OCI-LY7 (cell line): ENCODE data around the gene ZNF561. TPM values are rescaled to one million over a fixed set of nuclear protein-coding genes. Genes with fewer than 3 reads are reported as not detected.

Experiments used
- BruUV-seq: library from RNA; stranded (reverse); fragments of 400-500 nt; replicated peaks from 2 replicates; lab custom pipeline; 2021; lab: Mats Ljungman, UMichigan
- CTCF ChIA-PET: fragments of 300-600 bp; sonication (Branson Sonifier 250); formaldehyde crosslinking; loops from one replicate; lab custom pipeline; 2022; ENCODE audit warnings: antibody characterized with exemption; ENCODE audit not compliant: unreplicated experiment; lab: Charles Lee
- POLR2A ChIA-PET: fragments of 300-600 bp; sonication (Branson Sonifier 250); formaldehyde crosslinking; loops from one replicate; lab custom pipeline; 2022; ENCODE audit warnings: antibody characterized with exemption; lab: Charles Lee
- DNase-seq: peaks from one replicate; pipeline ENCODE4 v3.0.0-alpha.2; 2015; ENCODE audit warnings: low spot score
- H2AFZ ChIP-seq: fragments of 200-600 bp; sonication (generic), shearing (Covaris generic); 2 replicates; pipeline ENCODE4 v1.6.1; 2014; ENCODE audit warnings: mild to moderate bottlenecking, antibody characterized with exemption, low read length, moderate library complexity
- H3K27ac ChIP-seq: fragments of 200-600 bp; sonication (generic); 2 replicates; pipeline ENCODE4 v1.5.1; 2014; ENCODE audit warnings: mixed run types, low read depth, mild to moderate bottlenecking, moderate library complexity, low read length, inconsistent platforms; ENCODE audit not compliant: poor library complexity, severe bottlenecking
- H3K36me3 ChIP-seq: fragments of 200-600 bp; sonication (generic); 2 replicates; pipeline ENCODE4 v1.6.1; 2014; ENCODE audit warnings: mild to moderate bottlenecking, antibody characterized with exemption, low read length, moderate library complexity, mixed read lengths; ENCODE audit not compliant: insufficient read depth
- H3K4me1 ChIP-seq: fragments of 200-600 bp; sonication (generic); 2 replicates; pipeline ENCODE4 v1.5.1; 2014; ENCODE audit warnings: mild to moderate bottlenecking, low read length; ENCODE audit not compliant: insufficient read depth, poor library complexity, severe bottlenecking
- H3K4me2 ChIP-seq: fragments of 200-600 bp; sonication (generic); 2 replicates; pipeline ENCODE4 v1.6.1; 2014; ENCODE audit warnings: mild to moderate bottlenecking, low read length
- H3K4me3 ChIP-seq: fragments of 200-600 bp; sonication (generic); 2 replicates; pipeline ENCODE4 v1.5.1; 2014; ENCODE audit warnings: mild to moderate bottlenecking, low read depth, low read length; ENCODE audit not compliant: poor library complexity, severe bottlenecking
- H3K79me2 ChIP-seq: fragments of 200-600 bp; sonication (generic); 2 replicates; pipeline ENCODE4 v1.6.1; 2016; ENCODE audit warnings: low read depth, mild to moderate bottlenecking, low read length, moderate library complexity, mixed read lengths; ENCODE audit not compliant: insufficient read depth
- H3K9me2 ChIP-seq: fragments of 200-600 bp; sonication (generic); 2 replicates; pipeline ENCODE4 v1.6.1; 2016; ENCODE audit warnings: mild to moderate bottlenecking, low read length, mixed read lengths; ENCODE audit not compliant: insufficient read depth
- H3K9me3 ChIP-seq: fragments of 200-600 bp; sonication (generic); 2 replicates; pipeline ENCODE4 v1.6.1; 2014; ENCODE audit warnings: mild to moderate bottlenecking, mixed run types, low read length, mixed read lengths
- H4K20me1 ChIP-seq: fragments of 200-600 bp; sonication (generic); 2 replicates; pipeline ENCODE4 v1.6.1; 2014; ENCODE audit warnings: mild to moderate bottlenecking, antibody characterized with exemption, low read length, moderate library complexity, mixed read lengths; ENCODE audit not compliant: insufficient read depth
- EZH2phosphoT487 ChIP-seq: fragments of 200-600 bp; sonication (generic); IDR thresholded peaks from 2 replicates; pipeline ENCODE4 v1.6.1; 2018; ENCODE audit warnings: low read depth, borderline replicate concordance, mild to moderate bottlenecking, mixed run types, antibody characterized with exemption, low read length, moderate library complexity, mixed read lengths
- intact Hi-C: fragments of 100-400 bp; cut with micrococcal nuclease; formaldehyde crosslinking; loops from one replicate; pipeline ENCODE4 v1.10.0; 2022; ENCODE audit not compliant: unreplicated experiment
- total RNA-seq, 2 experiments: library from RNA; depleted of rRNA in 1 of 2; stranded (reverse); fragments of >200 nt in 1 of 2; shearing (Covaris generic) in 1 of 2; gene quantifications; 2 replicates each; pipeline ENCODE4 v1.2.3, GENCODE V29; 2014 to 2022
- TF ChIP-seq, protein P1 (sequence below): fragments of 200-600 bp; sonication (generic); conservative IDR thresholded peaks from 2 replicates; pipeline ENCODE4 v1.5.1; 2014; ENCODE audit warnings: mild to moderate bottlenecking, antibody characterized with exemption, low read length, moderate library complexity, mixed read lengths

Gene ZNF561
- total RNA-seq, 2 experiments from 2014 or later: 17.3 to 22.2 TPM

DNA sequence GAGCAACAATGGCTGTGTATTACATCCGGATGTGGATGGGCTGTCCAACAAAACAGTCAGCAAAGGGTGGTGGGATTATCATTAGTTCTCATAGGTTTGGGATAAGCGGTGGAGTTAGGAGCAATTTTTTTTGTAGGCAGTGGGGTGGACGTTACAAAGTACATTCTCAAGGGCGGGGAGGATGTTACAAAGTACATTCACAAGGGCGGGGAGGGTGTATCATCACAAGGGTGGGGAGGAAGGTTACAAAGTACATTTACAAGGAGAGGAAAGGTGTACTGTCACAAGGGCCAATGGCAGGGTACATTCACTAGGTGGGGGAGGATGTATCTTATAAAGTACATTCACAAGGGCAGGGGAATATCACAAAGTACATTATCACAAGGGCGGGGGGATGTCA lies 20.8 kb upstream of the ZNF561 start:
- no TSS peak for BruUV-seq
- H3K9me2 ChIP-seq: no peaks in the 10 kb centered on the region
- H2AFZ ChIP-seq: no peak overlapping the region
- DNase-seq: peak; percentile 16
- peaks cover 12% of the 10 kb centered on the region; the same call in 1 of the 2 replicates for H3K9me3 ChIP-seq
- no peaks in the 10 kb centered on the region for H3K79me2 ChIP-seq
- no peaks in the 10 kb centered on the region for H4K20me1 ChIP-seq
- no peak overlapping the region for H3K4me3 ChIP-seq
- CTCF ChIA-PET: no interaction called here
- H3K4me1 ChIP-seq: no peaks in the 10 kb centered on the region
- intact Hi-C loops: no loop called here
- no peak overlapping the region for H3K27ac ChIP-seq
- POLR2A ChIA-PET: no interaction called here
- no peak overlapping the region for H3K4me2 ChIP-seq
- TF ChIP-seq, protein P1, sequence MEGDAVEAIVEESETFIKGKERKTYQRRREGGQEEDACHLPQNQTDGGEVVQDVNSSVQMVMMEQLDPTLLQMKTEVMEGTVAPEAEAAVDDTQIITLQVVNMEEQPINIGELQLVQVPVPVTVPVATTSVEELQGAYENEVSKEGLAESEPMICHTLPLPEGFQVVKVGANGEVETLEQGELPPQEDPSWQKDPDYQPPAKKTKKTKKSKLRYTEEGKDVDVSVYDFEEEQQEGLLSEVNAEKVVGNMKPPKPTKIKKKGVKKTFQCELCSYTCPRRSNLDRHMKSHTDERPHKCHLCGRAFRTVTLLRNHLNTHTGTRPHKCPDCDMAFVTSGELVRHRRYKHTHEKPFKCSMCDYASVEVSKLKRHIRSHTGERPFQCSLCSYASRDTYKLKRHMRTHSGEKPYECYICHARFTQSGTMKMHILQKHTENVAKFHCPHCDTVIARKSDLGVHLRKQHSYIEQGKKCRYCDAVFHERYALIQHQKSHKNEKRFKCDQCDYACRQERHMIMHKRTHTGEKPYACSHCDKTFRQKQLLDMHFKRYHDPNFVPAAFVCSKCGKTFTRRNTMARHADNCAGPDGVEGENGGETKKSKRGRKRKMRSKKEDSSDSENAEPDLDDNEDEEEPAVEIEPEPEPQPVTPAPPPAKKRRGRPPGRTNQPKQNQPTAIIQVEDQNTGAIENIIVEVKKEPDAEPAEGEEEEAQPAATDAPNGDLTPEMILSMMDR: no peak
- H3K36me3 ChIP-seq: peaks cover 24% of the 10 kb centered on the region

DNA sequence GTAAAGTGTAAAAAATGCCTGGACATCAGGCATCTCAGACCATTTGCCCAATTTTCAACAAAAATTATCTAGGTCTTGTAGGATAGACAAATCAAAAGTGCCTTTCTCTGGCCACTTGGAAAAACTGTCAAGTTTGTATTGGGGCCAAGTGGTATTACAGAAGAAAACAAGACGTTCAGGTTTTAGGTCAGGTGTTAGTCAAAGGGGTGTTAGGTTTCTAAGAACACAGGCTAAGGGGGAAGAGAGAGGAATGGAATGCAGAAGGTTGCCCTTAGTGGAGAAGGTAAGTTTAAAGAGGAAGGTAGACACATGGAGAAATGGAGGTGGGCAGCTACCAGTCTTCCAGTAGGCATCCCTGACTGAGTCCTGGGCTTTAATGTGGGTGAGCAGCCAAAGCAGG lies 19.9 kb upstream of the ZNF561 start:
- no peak for DNase-seq
- Histone ChIP-seq H3K27ac (no peak overlapping the region), H3K9me3 (peaks cover 12% of the 10 kb centered on the region; the same call in 1 of the 2 replicates), H4K20me1 (no peaks in the 10 kb centered on the region), H3K4me2 (no peak overlapping the region), H3K9me2 (no peaks in the 10 kb centered on the region), H3K4me3 (no peak overlapping the region), H3K36me3 (peaks cover 24% of the 10 kb centered on the region), H3K4me1 (no peaks in the 10 kb centered on the region), H3K79me2 (no peaks in the 10 kb centered on the region), H2AFZ (no peak overlapping the region)
- CTCF ChIA-PET: no interaction called here
- TF ChIP-seq EZH2phosphoT487: no peak
- TF ChIP-seq, protein P1: no peak
- POLR2A ChIA-PET: no interaction called here
- intact Hi-C loops: no loop called here
- BruUV-seq: no TSS peak

DNA sequence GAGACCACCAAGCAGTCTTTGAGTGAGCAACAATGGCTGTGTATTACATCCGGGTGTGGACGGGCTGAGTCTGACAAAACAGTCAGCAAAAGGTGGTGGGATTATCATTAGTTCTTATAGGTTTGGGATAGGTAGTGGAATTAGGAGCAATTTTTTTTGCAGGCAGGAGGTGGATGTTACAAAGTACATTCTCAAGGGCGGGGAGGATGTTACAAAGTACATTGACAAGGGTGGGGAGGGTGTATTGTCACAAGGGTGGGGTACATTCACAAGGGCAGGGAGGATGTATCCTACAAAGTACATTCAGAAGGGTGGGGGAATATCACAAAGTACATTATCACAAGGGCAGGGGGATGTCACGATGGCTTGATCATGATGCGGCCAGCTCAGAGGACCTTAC lies 15.0 kb upstream of the ZNF561 start:
- POLR2A ChIA-PET: no interaction called here
- no peaks in the 10 kb centered on the region for H3K9me3 ChIP-seq
- H3K27ac ChIP-seq: no peak overlapping the region
- H3K36me3 ChIP-seq: peaks cover 16% of the 10 kb centered on the region
- TF ChIP-seq, protein P1: no peak
- no peak for TF ChIP-seq EZH2phosphoT487
- intact Hi-C loops: no loop called here
- no peak for DNase-seq
- no peak overlapping the region for H3K4me3 ChIP-seq
- no peaks in the 10 kb centered on the region for H3K4me1 ChIP-seq
- H2AFZ ChIP-seq: no peak overlapping the region
- BruUV-seq: no TSS peak
- CTCF ChIA-PET: no interaction called here
- H3K4me2 ChIP-seq: no peak overlapping the region
- no peaks in the 10 kb centered on the region for H3K79me2 ChIP-seq
- no peaks in the 10 kb centered on the region for H4K20me1 ChIP-seq
- no peaks in the 10 kb centered on the region for H3K9me2 ChIP-seq
